ENCODE data around the gene SERINC5.
A peak's percentile ranks its signal among the peaks of the same experiment; 100 is the strongest.

The SERINC5 gene

DNA sequence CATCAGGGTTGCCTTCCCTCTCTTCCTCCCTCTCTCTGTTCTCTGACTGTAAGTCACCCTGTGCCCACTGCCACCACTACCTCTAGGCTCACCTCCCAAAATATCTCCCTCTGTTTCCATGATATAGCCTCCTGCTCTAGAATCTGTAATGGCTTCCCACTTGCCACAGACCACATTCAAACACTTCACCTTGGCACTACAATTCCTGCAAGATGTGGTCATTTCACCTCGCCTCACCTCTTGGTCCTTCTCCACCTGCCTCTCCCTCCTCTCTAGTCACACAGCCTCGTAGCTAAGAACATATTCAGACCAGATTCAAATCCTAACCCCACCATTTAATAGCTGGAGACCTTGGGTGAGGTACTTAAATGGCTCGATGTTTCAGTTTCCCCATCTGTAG lies 56.9 kb downstream of the SERINC5 start:
- H3K27me3 ChIP-seq (ENCODE audit: insufficient read depth, poor library complexity, severe bottlenecking), result no peaks in the 10 kb centered on the region
- H3K4me3 ChIP-seq (replicated peaks; ENCODE audit: insufficient read depth, low read length), result no peak overlapping the region
- no peak for TF ChIP-seq POLR2AphosphoS5 (IDR thresholded peaks at IDR 0.05; ENCODE audit: low read depth)
- no peak for TF ChIP-seq GABPA (IDR thresholded peaks at IDR 0.05; ENCODE audit: low read depth)
- TF ChIP-seq, protein P1, sequence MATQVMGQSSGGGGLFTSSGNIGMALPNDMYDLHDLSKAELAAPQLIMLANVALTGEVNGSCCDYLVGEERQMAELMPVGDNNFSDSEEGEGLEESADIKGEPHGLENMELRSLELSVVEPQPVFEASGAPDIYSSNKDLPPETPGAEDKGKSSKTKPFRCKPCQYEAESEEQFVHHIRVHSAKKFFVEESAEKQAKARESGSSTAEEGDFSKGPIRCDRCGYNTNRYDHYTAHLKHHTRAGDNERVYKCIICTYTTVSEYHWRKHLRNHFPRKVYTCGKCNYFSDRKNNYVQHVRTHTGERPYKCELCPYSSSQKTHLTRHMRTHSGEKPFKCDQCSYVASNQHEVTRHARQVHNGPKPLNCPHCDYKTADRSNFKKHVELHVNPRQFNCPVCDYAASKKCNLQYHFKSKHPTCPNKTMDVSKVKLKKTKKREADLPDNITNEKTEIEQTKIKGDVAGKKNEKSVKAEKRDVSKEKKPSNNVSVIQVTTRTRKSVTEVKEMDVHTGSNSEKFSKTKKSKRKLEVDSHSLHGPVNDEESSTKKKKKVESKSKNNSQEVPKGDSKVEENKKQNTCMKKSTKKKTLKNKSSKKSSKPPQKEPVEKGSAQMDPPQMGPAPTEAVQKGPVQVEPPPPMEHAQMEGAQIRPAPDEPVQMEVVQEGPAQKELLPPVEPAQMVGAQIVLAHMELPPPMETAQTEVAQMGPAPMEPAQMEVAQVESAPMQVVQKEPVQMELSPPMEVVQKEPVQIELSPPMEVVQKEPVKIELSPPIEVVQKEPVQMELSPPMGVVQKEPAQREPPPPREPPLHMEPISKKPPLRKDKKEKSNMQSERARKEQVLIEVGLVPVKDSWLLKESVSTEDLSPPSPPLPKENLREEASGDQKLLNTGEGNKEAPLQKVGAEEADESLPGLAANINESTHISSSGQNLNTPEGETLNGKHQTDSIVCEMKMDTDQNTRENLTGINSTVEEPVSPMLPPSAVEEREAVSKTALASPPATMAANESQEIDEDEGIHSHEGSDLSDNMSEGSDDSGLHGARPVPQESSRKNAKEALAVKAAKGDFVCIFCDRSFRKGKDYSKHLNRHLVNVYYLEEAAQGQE (IDR thresholded peaks at IDR 0.05; ENCODE audit: insufficient replicate concordance, low read depth), result no peak
- TF ChIP-seq SPI1 (IDR thresholded peaks at IDR 0.05; ENCODE audit: borderline replicate concordance, low read depth), result no peak
- TF ChIP-seq, protein P2, sequence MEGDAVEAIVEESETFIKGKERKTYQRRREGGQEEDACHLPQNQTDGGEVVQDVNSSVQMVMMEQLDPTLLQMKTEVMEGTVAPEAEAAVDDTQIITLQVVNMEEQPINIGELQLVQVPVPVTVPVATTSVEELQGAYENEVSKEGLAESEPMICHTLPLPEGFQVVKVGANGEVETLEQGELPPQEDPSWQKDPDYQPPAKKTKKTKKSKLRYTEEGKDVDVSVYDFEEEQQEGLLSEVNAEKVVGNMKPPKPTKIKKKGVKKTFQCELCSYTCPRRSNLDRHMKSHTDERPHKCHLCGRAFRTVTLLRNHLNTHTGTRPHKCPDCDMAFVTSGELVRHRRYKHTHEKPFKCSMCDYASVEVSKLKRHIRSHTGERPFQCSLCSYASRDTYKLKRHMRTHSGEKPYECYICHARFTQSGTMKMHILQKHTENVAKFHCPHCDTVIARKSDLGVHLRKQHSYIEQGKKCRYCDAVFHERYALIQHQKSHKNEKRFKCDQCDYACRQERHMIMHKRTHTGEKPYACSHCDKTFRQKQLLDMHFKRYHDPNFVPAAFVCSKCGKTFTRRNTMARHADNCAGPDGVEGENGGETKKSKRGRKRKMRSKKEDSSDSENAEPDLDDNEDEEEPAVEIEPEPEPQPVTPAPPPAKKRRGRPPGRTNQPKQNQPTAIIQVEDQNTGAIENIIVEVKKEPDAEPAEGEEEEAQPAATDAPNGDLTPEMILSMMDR (IDR thresholded peaks at IDR 0.05; ENCODE audit: insufficient read depth, low read length), result no peak
- H3K27ac ChIP-seq (replicated peaks), result peak overlapping the region; percentile 53
- DNase-seq (ENCODE audit: low read depth in 1 of 2, low spot score in 1 of 2), result no peak

DNA sequence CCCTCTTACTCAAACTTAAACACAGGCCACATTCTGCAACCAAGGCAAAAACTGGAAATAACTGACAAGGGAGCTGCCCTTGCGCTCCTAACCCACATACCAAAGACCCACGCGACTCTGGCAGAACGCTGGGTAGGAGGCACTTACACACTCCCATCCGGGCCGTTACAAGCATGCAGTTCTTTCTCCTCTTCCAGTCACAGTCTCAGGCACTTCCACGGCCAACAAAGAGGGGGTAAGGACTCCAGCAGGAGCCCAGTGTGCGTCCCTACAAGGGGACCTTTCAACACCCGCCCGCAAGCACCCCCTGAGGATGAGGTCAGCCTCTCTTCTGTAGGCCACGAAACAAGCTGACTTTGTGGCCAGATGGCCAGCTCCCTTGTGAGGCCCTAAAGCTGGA lies 57.4 kb downstream of the SERINC5 start:
- DNase-seq (ENCODE audit: low read depth in 1 of 2, low spot score in 1 of 2), result no peak
- no peak overlapping the region for H3K4me3 ChIP-seq (replicated peaks; ENCODE audit: insufficient read depth, low read length)
- peak overlapping the region; percentile 53 for H3K27ac ChIP-seq (replicated peaks)
- TF ChIP-seq POLR2AphosphoS5 (IDR thresholded peaks at IDR 0.05; ENCODE audit: low read depth) (no peak), GABPA (IDR thresholded peaks at IDR 0.05; ENCODE audit: low read depth) (no peak), SPI1 (IDR thresholded peaks at IDR 0.05; ENCODE audit: borderline replicate concordance, low read depth) (no peak)
- TF ChIP-seq, protein P2 (IDR thresholded peaks at IDR 0.05; ENCODE audit: insufficient read depth, low read length), result no peak
- TF ChIP-seq, protein P1 (IDR thresholded peaks at IDR 0.05; ENCODE audit: insufficient replicate concordance, low read depth), result no peak
- no peaks in the 10 kb centered on the region for H3K27me3 ChIP-seq (ENCODE audit: insufficient read depth, poor library complexity, severe bottlenecking)

DNA sequence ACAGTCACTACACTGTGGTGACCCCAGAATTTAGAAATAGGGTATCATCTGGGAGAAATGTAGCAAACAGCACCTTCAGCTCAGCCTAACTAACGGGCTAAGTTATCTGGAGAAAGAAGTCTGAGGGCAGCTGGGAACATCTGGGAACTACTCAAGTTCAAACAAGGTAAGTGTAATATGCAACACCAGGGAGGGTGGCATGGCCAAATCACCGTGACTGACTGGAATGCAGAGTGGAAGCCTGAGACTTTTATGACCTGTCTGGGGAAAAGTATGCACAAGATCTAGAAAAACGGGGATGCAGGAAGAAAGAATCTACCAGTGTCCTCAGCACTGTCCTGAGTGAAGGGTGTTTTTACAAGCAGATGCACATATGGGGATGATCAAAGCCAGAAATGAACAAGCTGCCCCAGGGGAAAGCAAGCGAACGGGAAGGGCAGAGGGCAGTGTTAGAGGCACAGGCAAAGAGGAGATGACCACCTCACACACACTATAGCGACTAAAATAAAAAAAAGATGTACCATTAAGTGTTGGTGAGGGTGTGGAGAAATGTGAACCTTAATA lies 59.9 kb downstream of the SERINC5 start:
- Histone ChIP-seq H3K4me3 (replicated peaks; ENCODE audit: insufficient read depth, low read length) (no peak overlapping the region), H3K27me3 (ENCODE audit: insufficient read depth, poor library complexity, severe bottlenecking) (no peaks in the 10 kb centered on the region), H3K27ac (replicated peaks) (no peak overlapping the region; the same call in 1 of the 2 replicates)
- no peak for DNase-seq (ENCODE audit: low read depth in 1 of 2, low spot score in 1 of 2)
- TF ChIP-seq, protein P1 (IDR thresholded peaks at IDR 0.05; ENCODE audit: insufficient replicate concordance, low read depth), result no peak
- TF ChIP-seq GABPA (IDR thresholded peaks at IDR 0.05; ENCODE audit: low read depth) (no peak), POLR2AphosphoS5 (IDR thresholded peaks at IDR 0.05; ENCODE audit: low read depth) (no peak), SPI1 (IDR thresholded peaks at IDR 0.05; ENCODE audit: borderline replicate concordance, low read depth) (no peak)
- TF ChIP-seq, protein P2 (IDR thresholded peaks at IDR 0.05; ENCODE audit: insufficient read depth, low read length), result no peak
